SH-SY5Y (cell line): ENCODE measurements around the gene VPS37D.

ENCODE experiments used
- GATA2 ChIP-seq: IDR thresholded peaks from 2 replicates; pipeline ENCODE4 v1.6.1; 2011; ENCODE audit warnings: mild to moderate bottlenecking, low read depth, low read length
- GATA3 ChIP-seq: IDR thresholded peaks from 2 replicates; pipeline ENCODE4 v1.6.1; 2011; ENCODE audit warnings: low read depth, mild to moderate bottlenecking, low read length, moderate library complexity

- TF ChIP-seq GATA2 (no peak), GATA3 (no peak)
These were observed at the start of gene VPS37D for GRCh38 chr7:73667344-73668102.
